HPDE6-E6E7 (cell line): ENCODE results near the gene PRKACB.
"Not testable (repeated sequence)": the region's sequence is repeated elsewhere in the genome, so short reads cannot be mapped to it uniquely, and the experiment has no call there.

Experiments used
- DNase-seq: peaks from one replicate; pipeline ENCODE4 v3.0.0; 2011; ENCODE audit warnings: missing footprints; ENCODE audit errors: extremely low spot score

PRKACB gene

DNA sequence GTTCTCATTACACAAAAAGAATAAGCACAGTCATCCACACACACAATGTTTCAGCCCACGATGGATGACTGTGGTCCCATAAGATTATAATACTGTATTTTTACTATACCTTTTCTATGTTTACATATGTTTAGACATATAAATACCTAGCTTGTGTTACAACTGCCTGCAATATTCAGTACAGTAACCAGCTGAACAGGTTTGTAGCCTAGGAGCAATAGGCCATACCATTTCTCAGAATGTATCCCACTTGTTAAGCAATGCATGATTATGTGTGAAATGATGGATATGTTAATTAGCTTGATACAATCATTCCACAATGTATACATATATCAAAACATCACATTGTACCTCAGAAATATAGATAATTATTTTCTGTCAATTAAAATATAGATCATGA is 124.3 kb downstream of the PRKACB start:
- DNase-seq, result no peak

DNA sequence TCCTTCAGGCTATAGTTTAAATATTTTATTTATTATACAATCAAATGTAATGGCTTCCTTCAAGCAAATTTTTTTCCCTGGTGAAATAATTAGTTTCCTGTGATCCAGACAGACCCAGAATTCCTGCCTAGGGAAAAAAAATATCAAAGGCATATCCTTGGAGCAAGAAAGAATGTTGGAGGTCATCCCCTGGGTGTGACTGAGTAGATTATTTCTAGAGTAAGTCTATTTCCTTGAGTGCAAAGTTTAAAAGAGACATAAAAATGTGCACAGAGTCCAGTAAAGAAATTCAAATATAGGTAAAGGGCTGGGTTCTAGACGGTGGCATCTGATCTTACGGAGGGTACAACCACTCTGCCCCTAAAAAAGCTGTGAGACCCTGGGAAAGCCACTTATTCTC is 125.2 kb downstream of the PRKACB start:
- no peak for DNase-seq

DNA sequence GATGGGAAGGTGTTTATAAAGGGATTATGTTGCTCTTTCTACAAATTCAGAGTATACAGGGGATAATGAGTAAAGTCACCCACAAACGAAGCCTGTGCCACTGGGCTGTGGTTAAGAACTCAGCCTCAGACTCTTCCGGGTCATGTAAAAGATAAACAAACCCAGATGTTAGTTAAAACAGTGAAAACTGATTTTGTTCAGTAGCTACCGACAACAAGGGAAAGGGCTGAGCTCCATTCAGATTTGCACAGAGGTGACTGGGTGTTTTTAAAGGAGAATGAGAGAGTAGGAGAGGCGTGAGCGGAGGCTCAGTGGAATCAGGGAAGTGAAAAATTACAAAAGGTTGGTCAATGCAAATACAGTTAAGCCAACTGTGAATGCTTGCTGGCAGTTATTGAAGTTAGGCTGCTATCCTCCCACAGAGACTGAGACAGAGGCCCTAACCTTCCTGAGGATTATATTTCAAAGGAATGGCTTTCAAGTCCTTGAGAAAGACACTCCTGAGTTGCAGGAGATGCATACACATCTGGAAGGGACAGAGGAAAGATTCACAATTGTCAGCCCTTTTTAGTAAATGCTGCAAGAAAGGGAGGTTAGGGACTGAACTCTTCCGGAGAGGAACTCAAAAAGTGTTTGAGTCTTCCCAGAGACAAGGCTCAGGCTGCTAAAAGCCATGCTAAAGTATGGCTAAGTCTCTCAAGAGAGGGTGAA is 127.5 kb downstream of the PRKACB start:
- no peak for DNase-seq

DNA sequence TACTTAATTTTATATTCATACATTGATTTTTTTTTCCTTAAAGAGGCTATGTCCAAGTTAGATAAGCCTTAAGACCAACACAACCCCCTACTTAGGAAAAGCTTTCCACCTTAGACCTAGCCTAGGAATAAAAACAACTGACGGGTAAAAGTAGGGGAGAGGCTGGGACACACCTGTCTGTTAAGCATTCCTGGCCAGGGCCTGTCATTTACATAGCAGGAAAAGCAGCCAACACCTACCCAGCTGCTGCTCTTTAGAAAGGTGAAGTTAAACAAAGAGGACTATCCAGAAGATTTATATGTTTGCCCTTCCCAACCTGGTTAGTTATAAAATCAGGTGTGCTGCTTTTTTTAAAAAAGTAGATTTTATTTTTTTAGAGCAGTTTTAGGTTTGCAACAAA is 128.3 kb downstream of the PRKACB start:
- DNase-seq, result peak; percentile 34

DNA sequence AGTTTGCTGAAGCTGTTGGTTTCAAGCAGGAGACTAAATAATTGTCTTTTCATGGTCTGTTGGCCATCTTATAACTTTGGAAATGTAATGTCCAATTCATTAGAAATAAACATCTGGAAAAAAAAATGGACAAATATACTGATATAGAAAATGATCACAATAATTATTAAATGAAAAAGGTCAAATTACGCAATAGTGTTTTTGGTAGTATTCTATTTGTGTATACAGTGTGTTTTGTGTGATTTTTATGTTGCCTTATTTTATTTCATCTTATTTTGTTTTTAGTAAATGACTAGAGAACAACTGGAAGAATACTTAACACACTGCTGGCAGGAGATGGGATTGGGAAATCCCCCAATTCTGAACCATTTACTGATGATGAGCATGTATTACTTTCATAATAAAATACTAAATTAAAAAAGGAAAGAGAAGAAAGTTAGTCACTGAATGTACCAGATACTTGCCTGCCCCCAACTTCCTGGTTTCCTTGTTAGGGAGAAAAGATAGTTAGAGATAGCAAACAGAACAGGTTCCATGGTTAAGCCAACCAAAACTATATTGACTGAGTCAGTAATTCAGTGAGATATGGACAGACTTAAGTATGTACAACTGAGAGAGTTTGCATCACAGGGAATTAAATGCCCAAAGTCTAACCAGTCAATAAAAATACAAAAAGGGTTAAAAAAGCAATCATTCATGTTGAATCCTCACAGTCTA is 133.4 kb downstream of the PRKACB start:
- no peak for DNase-seq

DNA sequence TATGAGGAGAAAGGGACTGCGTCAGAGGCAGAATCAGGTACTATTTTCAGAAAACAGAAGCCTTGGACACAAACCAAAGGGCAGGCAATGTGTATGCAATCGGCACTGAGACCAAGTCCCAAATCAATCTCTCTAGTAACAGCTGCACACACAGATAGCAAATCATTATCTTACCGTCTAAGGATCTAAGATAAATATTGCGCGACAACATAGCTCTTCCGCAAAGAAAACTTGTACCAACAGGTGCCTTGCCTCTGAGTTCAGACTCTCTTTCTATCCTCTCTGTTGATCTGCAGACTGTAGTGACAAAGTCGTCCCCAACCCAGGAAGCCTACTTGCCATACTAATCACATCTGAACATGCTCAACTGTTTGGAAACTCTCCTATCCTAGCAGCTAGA is 134.8 kb downstream of the PRKACB start:
- DNase-seq, result no peak

DNA sequence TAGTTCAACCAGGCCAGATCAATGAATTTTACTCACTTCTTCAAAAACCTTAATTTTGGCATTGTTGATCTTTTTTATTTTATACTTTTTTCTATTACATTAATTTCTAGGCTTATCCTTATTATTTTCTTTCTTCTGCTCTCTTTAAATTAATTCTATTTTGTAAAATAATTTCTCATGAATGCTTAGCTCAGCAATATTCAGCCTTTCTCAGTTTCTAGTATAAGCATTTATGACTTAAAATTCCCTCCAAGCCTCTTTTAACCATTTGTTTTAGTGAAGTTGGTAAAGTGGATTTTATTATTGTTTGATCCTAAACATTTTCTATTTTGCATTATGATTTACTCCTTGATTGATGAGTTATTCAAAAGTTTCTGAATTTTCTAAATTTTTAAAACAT is 136.8 kb downstream of the PRKACB start:
- DNase-seq, result no peak

DNA sequence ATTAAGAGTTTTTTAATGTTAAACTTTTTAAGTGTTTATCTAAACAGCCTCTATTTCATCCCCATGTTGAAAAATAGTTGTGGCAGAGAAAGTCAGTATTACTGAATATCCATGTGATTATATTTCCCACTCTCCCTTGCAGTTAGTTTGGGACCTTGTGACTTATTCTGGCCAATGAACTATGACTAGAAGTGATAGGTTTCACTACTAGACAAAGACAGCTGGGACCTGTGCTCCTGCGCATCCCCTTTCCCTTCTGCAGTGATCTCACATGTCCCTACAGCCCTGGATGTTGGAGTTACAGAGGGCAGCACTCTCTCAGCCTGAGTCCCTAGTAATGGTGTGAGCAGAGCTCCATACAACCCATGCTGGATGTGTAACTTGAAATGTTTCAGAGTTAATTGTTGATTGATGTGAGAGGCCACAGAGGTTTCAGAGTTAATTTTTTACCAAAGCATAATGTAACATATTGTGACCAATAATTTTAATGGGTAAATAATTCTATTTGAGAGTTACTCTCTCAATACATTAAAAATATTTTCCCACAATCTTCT is 138.8 kb downstream of the PRKACB start:
- DNase-seq, result no peak

DNA sequence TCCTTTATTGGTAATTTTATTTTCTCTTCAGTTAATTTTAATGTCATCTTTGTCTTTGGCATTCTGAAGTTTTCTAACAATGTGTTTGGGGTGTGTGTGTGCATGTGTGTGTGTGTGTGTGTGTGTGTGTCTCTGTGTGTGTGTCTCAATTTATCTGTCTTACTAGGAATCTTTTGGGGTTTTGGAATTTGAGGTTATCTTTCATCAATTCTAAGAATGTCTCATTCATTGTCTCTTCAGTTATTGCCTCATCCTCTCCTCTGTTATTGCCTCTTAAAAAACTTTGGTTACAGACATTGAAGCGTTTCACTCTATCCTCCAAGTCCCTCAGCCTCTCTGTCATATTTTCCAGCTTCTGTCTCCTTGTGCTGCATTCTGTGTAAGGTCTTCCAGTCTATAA is 139.3 kb downstream of the PRKACB start:
- no peak for DNase-seq

DNA sequence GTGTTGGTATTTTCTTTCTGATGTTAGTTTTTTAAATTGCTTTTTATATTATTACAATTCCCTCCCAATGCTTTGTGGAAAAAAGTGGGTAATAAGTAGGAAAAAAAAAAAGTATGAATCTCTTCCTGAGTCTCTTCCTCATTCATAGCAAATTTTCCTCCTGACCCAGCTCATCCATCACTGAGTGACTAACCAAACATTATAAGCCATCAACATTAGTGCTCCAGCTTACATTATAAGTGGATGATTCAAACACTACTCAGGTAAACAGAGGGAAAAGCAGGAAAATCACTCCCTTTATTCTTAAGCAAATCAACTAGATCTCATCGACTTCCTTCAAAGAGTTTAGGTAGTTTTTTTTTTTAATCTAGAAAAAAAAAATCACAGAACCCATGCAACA is 142.0 kb downstream of the PRKACB start:
- DNase-seq, result no peak

DNA sequence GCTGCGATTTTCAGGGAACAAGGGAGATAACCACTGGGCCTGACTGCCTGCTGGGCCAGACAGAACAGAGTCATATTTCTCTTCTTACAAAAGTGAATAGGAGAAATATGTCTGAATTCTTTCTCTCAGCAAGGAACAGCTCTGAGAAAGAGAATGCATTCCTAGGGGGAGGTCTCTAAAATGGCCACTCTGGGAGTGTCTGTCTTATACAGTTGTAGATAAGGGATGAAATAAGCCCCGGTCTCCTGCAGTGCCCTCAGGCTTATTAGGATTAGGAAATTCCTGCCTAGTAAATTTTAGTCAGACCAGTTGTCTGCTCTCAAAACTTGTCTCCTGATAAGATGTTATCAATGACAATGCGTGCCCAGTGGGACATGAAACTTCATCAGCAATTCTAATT is 143.3 kb downstream of the PRKACB start:
- not testable (repeated sequence) for DNase-seq
